WTC11 (cell line): ENCODE results near the gene SND1.

Experiments
- USF2 ChIP-seq: sonication (generic); formaldehyde crosslinking; IDR thresholded peaks from 2 replicates; pipeline ENCODE4 v1.8.1; 2023; ENCODE audit warnings: mild to moderate bottlenecking, missing genetic modification reagents, moderate library complexity
- TF ChIP-seq, protein P1 (sequence below): sonication (generic); formaldehyde crosslinking; IDR thresholded peaks from 2 replicates; pipeline ENCODE4 v1.8.1; 2023; ENCODE audit warnings: mild to moderate bottlenecking, missing genetic modification reagents, borderline replicate concordance

- no peak for TF ChIP-seq USF2
- TF ChIP-seq, protein P1, sequence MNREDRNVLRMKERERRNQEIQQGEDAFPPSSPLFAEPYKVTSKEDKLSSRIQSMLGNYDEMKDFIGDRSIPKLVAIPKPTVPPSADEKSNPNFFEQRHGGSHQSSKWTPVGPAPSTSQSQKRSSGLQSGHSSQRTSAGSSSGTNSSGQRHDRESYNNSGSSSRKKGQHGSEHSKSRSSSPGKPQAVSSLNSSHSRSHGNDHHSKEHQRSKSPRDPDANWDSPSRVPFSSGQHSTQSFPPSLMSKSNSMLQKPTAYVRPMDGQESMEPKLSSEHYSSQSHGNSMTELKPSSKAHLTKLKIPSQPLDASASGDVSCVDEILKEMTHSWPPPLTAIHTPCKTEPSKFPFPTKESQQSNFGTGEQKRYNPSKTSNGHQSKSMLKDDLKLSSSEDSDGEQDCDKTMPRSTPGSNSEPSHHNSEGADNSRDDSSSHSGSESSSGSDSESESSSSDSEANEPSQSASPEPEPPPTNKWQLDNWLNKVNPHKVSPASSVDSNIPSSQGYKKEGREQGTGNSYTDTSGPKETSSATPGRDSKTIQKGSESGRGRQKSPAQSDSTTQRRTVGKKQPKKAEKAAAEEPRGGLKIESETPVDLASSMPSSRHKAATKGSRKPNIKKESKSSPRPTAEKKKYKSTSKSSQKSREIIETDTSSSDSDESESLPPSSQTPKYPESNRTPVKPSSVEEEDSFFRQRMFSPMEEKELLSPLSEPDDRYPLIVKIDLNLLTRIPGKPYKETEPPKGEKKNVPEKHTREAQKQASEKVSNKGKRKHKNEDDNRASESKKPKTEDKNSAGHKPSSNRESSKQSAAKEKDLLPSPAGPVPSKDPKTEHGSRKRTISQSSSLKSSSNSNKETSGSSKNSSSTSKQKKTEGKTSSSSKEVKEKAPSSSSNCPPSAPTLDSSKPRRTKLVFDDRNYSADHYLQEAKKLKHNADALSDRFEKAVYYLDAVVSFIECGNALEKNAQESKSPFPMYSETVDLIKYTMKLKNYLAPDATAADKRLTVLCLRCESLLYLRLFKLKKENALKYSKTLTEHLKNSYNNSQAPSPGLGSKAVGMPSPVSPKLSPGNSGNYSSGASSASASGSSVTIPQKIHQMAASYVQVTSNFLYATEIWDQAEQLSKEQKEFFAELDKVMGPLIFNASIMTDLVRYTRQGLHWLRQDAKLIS = no peak
Measured at GRCh38 chr7:127629268-127629854, 22.6 kb upstream of the SND1 start.
